GM10248 (cell line): ENCODE measurements around the gene BPGM.

Source experiments
- CTCF ChIA-PET: fragments of 300-600 bp; sonication (Branson Sonifier 250); formaldehyde crosslinking; extraction: SDS; loops from one replicate; lab custom pipeline; 2021; ENCODE audit warnings: antibody characterized with exemption; lab: Yijun Ruan, JAX
- POLR2A ChIA-PET: fragments of 350-650 bp; sonication (Branson Sonifier 250); formaldehyde crosslinking; extraction: SDS; loops from one replicate; lab custom pipeline; 2020; ENCODE audit warnings: antibody characterized with exemption; lab: Yijun Ruan, JAX
- DNase-seq: peaks from one replicate; pipeline ENCODE4 v3.0.0; 2012; ENCODE audit errors: extremely low spot score
- CTCF ChIP-seq: IDR thresholded peaks from 2 replicates; pipeline ENCODE4 v1.5.1; 2012; ENCODE audit warnings: mild to moderate bottlenecking, low read depth; ENCODE audit errors: extremely low read depth, missing control alignments, control extremely low read depth

The BPGM gene

GRCh38 chr7:134629445-134629844 lies 17.2 kb upstream of the BPGM start:
- CTCF ChIA-PET = interaction anchor here (1.0 to 7.7 kb wide), 5 partner anchors 10 to 541 kb away, joined by 3 to 99 read pairs (median 4); partner anchors contain the start of genes BPGM and CYREN
- no peak for TF ChIP-seq CTCF
- no peak for DNase-seq
- POLR2A ChIA-PET = no interaction called here

DNA sequence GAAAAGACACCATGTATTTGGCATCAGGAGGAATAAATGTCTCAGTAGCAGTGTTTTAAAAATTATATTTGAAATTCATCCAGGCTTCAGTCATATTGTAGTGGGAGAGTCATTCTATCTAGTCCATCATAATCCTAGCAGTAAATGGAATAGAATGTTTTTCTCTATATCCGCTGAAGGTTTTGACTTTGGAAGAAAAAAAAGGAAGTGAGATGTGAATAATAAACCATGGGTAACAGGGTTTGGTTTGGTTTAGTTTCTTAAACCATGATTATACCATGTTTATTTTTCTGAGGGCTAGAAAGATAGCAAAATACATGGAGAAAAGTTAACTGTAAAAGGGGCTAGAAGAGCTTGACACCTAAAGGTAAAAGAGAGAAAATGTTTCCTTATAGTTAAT lies 16.4 kb upstream of the BPGM start:
- POLR2A ChIA-PET = no interaction called here
- CTCF ChIA-PET = interaction anchor here (1.0 to 7.7 kb wide), 7 partner anchors 10 to 540 kb away, joined by 3 to 99 read pairs (median 5); partner anchors contain the start of genes BPGM and CYREN

GRCh38 chr7:134630893-134631292 lies 15.8 kb upstream of the BPGM start:
- ChIA-PET POLR2A (no interaction called here), CTCF (interaction anchor here (1.1 to 7.7 kb wide), 9 partner anchors 14 to 323 kb away, joined by 3 to 99 read pairs (median 8); partner anchors contain the start of gene BPGM)
- no peak for DNase-seq
- no peak for TF ChIP-seq CTCF

More for the DNA sequence above, 16.4 kb upstream of the BPGM start:
- TF ChIP-seq CTCF = no peak
- no peak for DNase-seq

GRCh38 chr7:134632052-134632451 lies 14.6 kb upstream of the BPGM start:
- DNase-seq = no peak
- CTCF ChIA-PET = interaction anchor here (0.7 to 7.7 kb wide), 18 partner anchors 11 to 703 kb away, joined by 3 to 99 read pairs (median 6); partner anchors contain the start of genes BPGM and CYREN
- no peak for TF ChIP-seq CTCF
- POLR2A ChIA-PET = no interaction called here

DNA sequence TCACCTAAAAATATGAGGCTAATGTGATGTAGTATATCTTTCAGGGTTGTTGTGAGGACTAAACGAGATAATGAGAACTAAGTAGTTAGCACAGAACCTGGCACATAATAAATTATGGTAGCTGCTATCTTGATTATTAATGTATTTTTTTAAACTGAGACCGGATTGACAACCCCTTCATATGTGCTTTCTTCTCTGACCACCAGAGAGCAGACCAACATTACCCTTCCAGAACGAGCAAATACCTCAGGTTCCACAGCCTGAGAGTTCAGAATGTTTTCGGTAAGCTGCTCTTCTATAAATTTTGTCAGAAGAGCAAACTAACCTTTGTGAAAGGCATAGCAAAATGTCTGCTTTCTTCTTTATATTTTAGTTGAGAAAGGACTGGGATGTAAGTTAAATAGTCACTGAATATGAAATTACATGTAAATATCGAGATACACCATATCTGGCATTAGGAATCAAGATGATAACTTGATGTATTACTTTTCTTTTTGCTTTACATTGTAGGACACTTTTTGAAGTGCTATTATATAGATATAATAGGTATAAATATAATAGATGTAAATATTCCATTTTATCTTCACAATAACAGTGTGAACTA lies 13.6 kb upstream of the BPGM start:
- peak; percentile 61 for TF ChIP-seq CTCF
- CTCF ChIA-PET = interaction anchor here (0.6 to 7.7 kb wide), 30 partner anchors 12 to 702 kb away, joined by 3 to 99 read pairs (median 4); partner anchors contain the start of genes BPGM and CYREN
- DNase-seq = peak; percentile 26
- POLR2A ChIA-PET = no interaction called here

DNA sequence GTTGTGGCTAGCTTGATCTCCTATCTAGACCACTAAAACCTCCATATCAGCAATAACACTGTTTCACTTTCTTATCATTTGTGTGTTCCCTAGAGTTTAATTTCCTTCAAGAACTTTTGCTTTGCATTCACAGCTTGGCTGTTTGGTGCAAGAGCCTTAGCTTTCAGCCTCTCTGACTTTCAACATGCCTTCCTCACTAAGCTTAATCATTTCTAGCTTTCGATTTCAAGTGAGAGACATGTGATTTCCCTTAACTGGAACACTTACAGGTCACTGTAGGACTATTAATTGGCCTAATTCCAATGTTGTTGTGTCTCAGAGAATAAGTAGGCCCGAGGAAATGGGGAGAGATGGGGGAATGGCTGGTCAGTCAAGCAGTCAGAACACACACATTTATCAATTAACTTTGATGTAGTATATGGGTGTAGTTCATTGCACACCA lies 10.6 kb upstream of the BPGM start:
- POLR2A ChIA-PET = interaction anchor here (1.5 to 1.6 kb wide), 2 partner anchors 10 to 11 kb away, joined by 3 to 7 read pairs; partner anchors contain the start of gene BPGM
- DNase-seq = no peak
- CTCF ChIA-PET = interaction anchor here (0.7 to 7.7 kb wide), 13 partner anchors 9 to 544 kb away, joined by 3 to 99 read pairs (median 4); partner anchors contain the start of genes AGBL3, BPGM and CYREN
- no peak for TF ChIP-seq CTCF
